Measurements from ENCODE around the gene NRP1.

The NRP1 gene

GRCh38 chr10:33288127-33288526 lies 46.3 kb downstream of the NRP1 start:
- no peak for FAIRE-seq

GRCh38 chr10:33287112-33287511 lies 47.4 kb downstream of the NRP1 start:
- FAIRE-seq: no peak

GRCh38 chr10:33286157-33286934 lies 48.1 kb downstream of the NRP1 start:
- FAIRE-seq: no peak

GRCh38 chr10:33284945-33285344 lies 49.5 kb downstream of the NRP1 start:
- no peak for FAIRE-seq

- peak; percentile 96 for FAIRE-seq
Measured at GRCh38 chr10:33279811-33280602, 54.5 kb downstream of the NRP1 start.

GRCh38 chr10:33279276-33279675 lies 55.2 kb downstream of the NRP1 start:
- FAIRE-seq: no peak

GRCh38 chr10:33278198-33278597 lies 56.3 kb downstream of the NRP1 start:
- no peak for FAIRE-seq

- FAIRE-seq: no peak
Measured at GRCh38 chr10:33277135-33277536, 57.3 kb downstream of the NRP1 start.

GRCh38 chr10:33276282-33276923 lies 58.1 kb downstream of the NRP1 start:
- FAIRE-seq: no peak

- FAIRE-seq: no peak
Measured at GRCh38 chr10:33274096-33274785, 60.2 kb downstream of the NRP1 start.

GRCh38 chr10:33273295-33274002 lies 61.0 kb downstream of the NRP1 start:
- FAIRE-seq: no peak

GRCh38 chr10:33272635-33273034 lies 61.8 kb downstream of the NRP1 start:
- no peak for FAIRE-seq

- FAIRE-seq: no peak
Measured at GRCh38 chr10:33271969-33272583, 62.4 kb downstream of the NRP1 start.

- no peak for FAIRE-seq
Measured at GRCh38 chr10:33270971-33271370, 63.5 kb downstream of the NRP1 start.

- FAIRE-seq: no peak
Measured at GRCh38 chr10:33267708-33268107, 66.8 kb downstream of the NRP1 start.

- no peak for FAIRE-seq
Measured at GRCh38 chr10:33265621-33266020, 68.8 kb downstream of the NRP1 start.

- no peak for FAIRE-seq
Measured at GRCh38 chr10:33263453-33263852, 71.0 kb downstream of the NRP1 start.

GRCh38 chr10:33262871-33263270 lies 71.6 kb downstream of the NRP1 start:
- no peak for FAIRE-seq

- FAIRE-seq: no peak
Measured at GRCh38 chr10:33260403-33261149, 73.9 kb downstream of the NRP1 start.

GRCh38 chr10:33258967-33259366 lies 75.5 kb downstream of the NRP1 start:
- FAIRE-seq: no peak

- no peak for FAIRE-seq
Measured at GRCh38 chr10:33257439-33258080, 76.9 kb downstream of the NRP1 start.
